ENCODE data around the gene CDH13.

DNA sequence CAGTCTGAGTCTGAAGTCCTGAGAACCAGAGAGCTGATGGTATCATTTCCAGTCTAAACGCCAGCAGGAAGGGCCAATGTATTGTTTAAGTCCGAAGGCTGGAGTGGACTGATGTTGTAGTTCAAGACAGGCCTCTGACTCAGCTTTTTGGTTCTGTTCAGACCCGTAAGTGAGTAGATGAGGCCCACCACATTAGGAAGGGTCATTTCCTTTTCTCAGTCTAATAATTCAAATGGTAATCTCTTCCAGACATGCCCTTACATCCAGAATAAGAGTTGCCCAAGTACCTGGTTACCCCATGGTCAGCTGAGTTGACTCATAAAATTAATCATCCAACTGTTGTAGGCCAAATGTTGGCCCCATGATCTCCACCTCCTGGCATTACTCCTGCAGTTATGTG, 738.4 kb downstream of the CDH13 start:
- TF ChIP-seq CTCF (IDR thresholded peaks at IDR 0.05; ENCODE audit: low read length): no peak
- TF ChIP-seq EZH2 (optimal IDR thresholded peaks at IDR 0.05; ENCODE audit: low read depth, low read length): no peak
- no peak for TF ChIP-seq EZH2phosphoT487 (IDR thresholded peaks at IDR 0.05; ENCODE audit: low read length)
